Activated T-helper 1 cell treated with anti-CD3 and anti-CD28 coated beads, Interleukin-12 subunit alpha, Interleukin-12 subunit beta, Interleukin-2, Interleukin-4 antibody, amounts not matched to agents 30 ng/mL and 10 ng/mL and 1 ng/mL, durations not matched to agents 14 hours and 24 hours and 36 hours (primary cell): ENCODE data around the gene MMP24OS. TPM values are rescaled to one million over a fixed set of nuclear protein-coding genes. Genes with fewer than 3 reads are reported as not detected.
A peak's percentile ranks its signal among the peaks of the same experiment; 100 is the strongest.

Experiments
- DNase-seq: peaks from one replicate; pipeline ENCODE4 v3.0.0; 2021; ENCODE audit warnings: low spot score
- H3K27ac Mint-ChIP-seq: one replicate; pipeline ENCODE4 v1.8.0; 2021; ENCODE audit warnings: mild to moderate bottlenecking, mixed read lengths
- H3K27me3 Mint-ChIP-seq: one replicate; pipeline ENCODE4 v1.8.0; 2022; ENCODE audit warnings: mild to moderate bottlenecking, moderate library complexity, mixed read lengths; ENCODE audit not compliant: insufficient read depth
- H3K36me3 Mint-ChIP-seq: one replicate; pipeline ENCODE4 v1.8.0; 2021; ENCODE audit warnings: low read depth, mixed read lengths
- H3K4me1 Mint-ChIP-seq: one replicate; pipeline ENCODE4 v1.8.0; 2021; ENCODE audit warnings: low read depth, mixed read lengths
- H3K4me3 Mint-ChIP-seq: one replicate; pipeline ENCODE4 v1.8.0; 2021; ENCODE audit warnings: mild to moderate bottlenecking, moderate library complexity, mixed read lengths
- H3K9me3 Mint-ChIP-seq: one replicate; pipeline ENCODE4 v1.8.0; 2021; ENCODE audit warnings: mixed read lengths
- intact Hi-C: fragments of 100-400 bp; cut with micrococcal nuclease; formaldehyde crosslinking; loops from one replicate; pipeline ENCODE4 v1.15.1; 2024
- total RNA-seq: library from RNA; stranded (reverse); gene quantifications from 2 replicates; pipeline ENCODE4 v1.2.3, GENCODE V29; 2022

MMP24OS gene
- total RNA-seq, 1 donor from 2014 or later = 25.0 TPM

DNA sequence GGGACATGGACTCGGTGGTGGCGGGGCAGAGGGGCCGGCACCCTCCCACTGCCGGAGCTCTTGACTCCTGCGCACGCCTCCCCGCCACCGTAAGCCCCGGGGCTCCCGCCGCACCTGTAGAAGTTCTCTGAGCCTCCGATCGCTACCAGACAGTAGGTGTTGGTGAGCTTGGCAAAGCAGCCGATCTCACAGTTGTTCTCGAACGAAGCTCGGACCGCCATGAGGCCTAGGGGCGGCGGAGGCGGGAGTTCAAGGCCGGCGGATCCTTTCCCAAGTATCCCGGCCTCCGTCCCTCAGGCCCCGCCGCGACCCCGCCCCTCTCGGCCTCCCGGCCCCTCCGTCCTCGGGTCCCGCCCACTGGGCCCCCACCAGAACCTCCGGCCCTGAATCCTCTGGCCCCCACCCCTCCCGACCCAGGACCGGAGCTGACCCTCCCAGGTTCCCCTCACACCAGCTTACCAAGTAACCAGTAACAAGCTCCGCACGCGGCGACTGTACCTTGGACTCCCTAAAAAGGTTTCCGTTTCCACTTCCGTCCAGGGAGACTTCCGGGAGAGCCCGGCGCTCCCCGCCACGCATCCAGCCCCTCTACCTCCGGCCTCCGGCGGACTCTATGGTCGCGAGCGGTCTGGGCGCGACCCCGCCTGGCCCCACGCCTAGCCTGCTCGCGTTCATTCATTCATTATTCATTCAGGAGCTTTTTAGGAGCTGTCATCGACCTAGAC, 6.5 kb upstream of the MMP24OS start, which contains the start of gene EIF6:
Gene EIF6 (minus strand): TSS at position 506 of the 725 bp plus-strand sequence. CDS start 285 bp downstream, at position 221.
- Mint-ChIP-seq H3K4me3 (peak within 1 kb of the TSS; percentile 93), H3K9me3 (no peaks in the 10 kb centered on the region), H3K36me3 (peaks cover 29% of the 10 kb centered on the region), H3K27ac (peak within 1 kb of the TSS; percentile 95), H3K4me1 (peaks cover 28% of the 10 kb centered on the region), H3K27me3 (peaks cover 2% of the 10 kb centered on the region)
- peak; percentile 73 for DNase-seq
- intact Hi-C loops = loop anchor here (1.0 to 5.0 kb wide), 4 partner anchors 192 to 668 kb away; partner anchors contain the start of genes ERGIC3, SCAND1 and TRPC4AP

GRCh38 chr20:35283441-35284266, 5.7 kb upstream of the MMP24OS start:
- DNase-seq = no peak
- peaks cover 2% of the 10 kb centered on the region for H3K27me3 Mint-ChIP-seq
- H3K4me3 Mint-ChIP-seq = peak overlapping the region; percentile 93
- H3K36me3 Mint-ChIP-seq = peaks cover 34% of the 10 kb centered on the region
- H3K4me1 Mint-ChIP-seq = peaks cover 31% of the 10 kb centered on the region
- H3K9me3 Mint-ChIP-seq = no peaks in the 10 kb centered on the region
- H3K27ac Mint-ChIP-seq = peak overlapping the region; percentile 82
- intact Hi-C loops = loop anchor here (1.0 to 5.0 kb wide), 5 partner anchors 136 to 669 kb away; partner anchors contain the start of genes EDEM2, ERGIC3, SCAND1 and TRPC4AP

GRCh38 chr20:35281506-35282101, 3.7 kb upstream of the MMP24OS start:
- no peak for DNase-seq
- intact Hi-C loops = loop anchor here (5.0 kb wide), 2 partner anchors 261 to 671 kb away; partner anchors contain the start of genes ERGIC3 and SCAND1
- H3K4me1 Mint-ChIP-seq = peaks cover 42% of the 10 kb centered on the region
- H3K27me3 Mint-ChIP-seq = no peaks in the 10 kb centered on the region
- H3K27ac Mint-ChIP-seq = no peak overlapping the region
- peaks cover 40% of the 10 kb centered on the region for H3K36me3 Mint-ChIP-seq
- no peaks in the 10 kb centered on the region for H3K9me3 Mint-ChIP-seq
- H3K4me3 Mint-ChIP-seq = no peak overlapping the region

DNA sequence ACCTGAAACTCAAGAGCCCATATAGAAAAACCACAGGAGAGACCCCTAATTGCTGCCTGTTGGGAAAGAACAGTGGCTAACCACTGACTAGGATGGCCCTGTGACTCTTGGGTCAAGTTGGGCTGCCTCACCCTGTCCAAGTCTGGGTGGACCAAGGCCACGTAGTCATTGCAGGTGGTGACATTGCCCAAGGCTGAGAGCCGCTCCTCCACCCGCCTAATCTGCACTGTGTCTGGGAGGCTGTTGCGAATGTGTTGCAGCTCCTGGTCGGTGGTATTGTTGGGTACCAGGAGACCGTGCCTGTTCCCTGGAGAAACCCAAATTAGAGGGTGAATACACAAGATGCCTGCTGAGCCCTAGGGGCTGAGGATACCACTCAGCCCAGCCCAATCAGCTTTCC, 2.6 kb upstream of the MMP24OS start:
- Mint-ChIP-seq H3K27ac (no peak overlapping the region), H3K4me3 (no peak overlapping the region), H3K9me3 (no peaks in the 10 kb centered on the region), H3K27me3 (no peaks in the 10 kb centered on the region), H3K36me3 (peaks cover 45% of the 10 kb centered on the region), H3K4me1 (peaks cover 34% of the 10 kb centered on the region)
- intact Hi-C loops = loop anchor here (5.0 kb wide), 2 partner anchors 262 to 672 kb away; partner anchors contain the start of genes ERGIC3 and SCAND1
- no peak for DNase-seq

- intact Hi-C loops = loop anchor here (5.0 to 10.0 kb wide), 5 partner anchors 263 to 673 kb away; partner anchors contain the start of genes ERGIC3, GGT7, GSS and MYH7B
Observed at GRCh38 chr20:35279533-35280174, 1.7 kb upstream of the MMP24OS start.

DNA sequence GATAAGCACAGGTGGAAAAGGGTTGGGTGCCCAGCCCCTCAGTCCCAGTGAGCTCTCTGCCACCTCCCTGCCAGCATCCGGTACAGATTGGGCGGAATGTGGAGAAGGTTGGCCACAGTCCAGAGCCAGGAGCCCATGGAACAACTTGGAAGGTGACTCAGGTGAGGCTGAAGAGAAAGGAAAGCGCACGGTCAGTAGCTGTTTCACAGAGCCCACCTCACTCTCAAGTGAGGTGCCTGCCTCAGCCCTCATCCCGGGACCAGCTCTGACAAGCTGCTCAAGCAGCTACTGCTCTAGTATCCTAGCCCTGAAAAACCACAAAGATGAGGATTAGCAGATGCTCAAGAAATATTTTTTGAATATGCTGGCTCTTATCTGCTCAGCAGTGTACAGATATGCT, 1.1 kb upstream of the MMP24OS start:
- Mint-ChIP-seq H3K27me3 (no peaks in the 10 kb centered on the region), H3K4me1 (peaks cover 28% of the 10 kb centered on the region), H3K27ac (peak overlapping the region; percentile 62), H3K4me3 (peak overlapping the region; percentile 79), H3K9me3 (no peaks in the 10 kb centered on the region), H3K36me3 (peaks cover 39% of the 10 kb centered on the region)
- intact Hi-C loops = loop anchor here (5.0 to 10.0 kb wide), 3 partner anchors 324 to 574 kb away; partner anchors contain the start of genes GGT7, GSS, MYH7B and TP53INP2
- no peak for DNase-seq

More at GRCh38 chr20:35279533-35280174, 1.7 kb upstream of the MMP24OS start:
- peak overlapping the region; percentile 62 for H3K27ac Mint-ChIP-seq
- no peak for DNase-seq
- H3K36me3 Mint-ChIP-seq = peaks cover 40% of the 10 kb centered on the region
- no peaks in the 10 kb centered on the region for H3K27me3 Mint-ChIP-seq
- H3K9me3 Mint-ChIP-seq = no peaks in the 10 kb centered on the region
- no peak overlapping the region for H3K4me3 Mint-ChIP-seq
- H3K4me1 Mint-ChIP-seq = peaks cover 29% of the 10 kb centered on the region

DNA sequence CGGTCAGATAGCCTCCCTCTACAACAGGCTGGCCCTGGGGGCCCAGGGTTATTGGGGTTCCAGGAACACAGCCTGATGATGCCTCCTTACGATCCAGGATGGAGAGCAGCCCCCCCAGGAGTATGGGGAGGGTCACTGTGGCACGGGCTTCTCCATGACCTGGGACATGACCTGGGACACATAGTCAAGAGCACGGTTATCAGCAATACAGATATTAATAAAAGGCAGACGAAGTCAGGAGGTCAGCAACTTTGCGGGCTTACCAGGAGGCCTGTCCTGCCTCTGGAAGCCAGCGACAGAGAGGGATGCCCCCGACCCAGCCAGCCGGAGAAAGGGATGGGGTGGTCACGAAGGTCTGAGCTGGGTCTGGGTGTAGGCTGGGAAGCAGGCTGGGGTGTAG, 795 bp downstream of the MMP24OS start:
- H3K4me3 Mint-ChIP-seq = peak overlapping the region; percentile 98
- peaks cover 15% of the 10 kb centered on the region for H3K4me1 Mint-ChIP-seq
- H3K27me3 Mint-ChIP-seq = no peaks in the 10 kb centered on the region
- intact Hi-C loops = loop anchor here (1.0 to 10.0 kb wide), 7 partner anchors 25 to 572 kb away; partner anchors contain the start of genes EDEM2, GGT7, GSS and MYH7B
- H3K9me3 Mint-ChIP-seq = no peaks in the 10 kb centered on the region
- DNase-seq = no peak
- H3K36me3 Mint-ChIP-seq = peaks cover 27% of the 10 kb centered on the region
- H3K27ac Mint-ChIP-seq = peak overlapping the region; percentile 99

GRCh38 chr20:35276408-35276807, 1.5 kb downstream of the MMP24OS start:
- Mint-ChIP-seq H3K27me3 (no peaks in the 10 kb centered on the region), H3K4me1 (peaks cover 14% of the 10 kb centered on the region), H3K36me3 (peaks cover 26% of the 10 kb centered on the region), H3K9me3 (no peaks in the 10 kb centered on the region), H3K27ac (peak overlapping the region; percentile 99), H3K4me3 (peak overlapping the region; percentile 98)
- no peak for DNase-seq
- intact Hi-C loops = loop anchor here (2.0 to 10.0 kb wide), 6 partner anchors 68 to 572 kb away; partner anchors contain the start of genes EDEM2, GGT7, GSS and MYH7B

DNA sequence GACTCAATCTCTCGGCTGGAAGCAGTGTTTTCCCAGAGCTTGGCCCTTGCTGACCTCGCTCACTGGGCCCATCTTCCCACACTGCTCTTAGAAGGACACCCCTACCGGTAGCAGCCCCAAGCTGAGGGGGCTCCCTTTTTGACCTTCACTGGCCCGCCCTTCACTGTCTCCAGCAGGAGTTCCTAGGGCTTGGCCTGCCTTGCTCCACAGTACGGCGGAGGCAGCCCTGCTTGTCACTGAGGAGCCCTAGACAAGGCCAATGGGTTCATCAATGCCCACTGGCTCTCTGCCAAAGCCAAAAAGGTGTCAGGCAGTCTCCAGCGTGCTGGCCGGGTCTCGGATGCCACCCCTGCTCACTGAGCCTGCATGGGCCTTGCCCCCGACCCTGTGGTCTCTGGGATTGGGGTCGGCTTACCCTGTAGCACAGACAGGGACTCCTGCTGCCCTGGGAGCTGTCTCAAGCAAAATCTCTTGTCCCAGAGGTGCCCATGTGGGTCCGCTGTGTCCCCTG, 2.1 kb downstream of the MMP24OS start:
- Mint-ChIP-seq H3K9me3 (no peaks in the 10 kb centered on the region), H3K27me3 (no peaks in the 10 kb centered on the region), H3K4me3 (peak overlapping the region; percentile 98), H3K36me3 (peaks cover 30% of the 10 kb centered on the region), H3K4me1 (peaks cover 14% of the 10 kb centered on the region), H3K27ac (peak overlapping the region; percentile 48)
- no peak for DNase-seq
- intact Hi-C loops = loop anchor here (2.0 to 10.0 kb wide), 6 partner anchors 67 to 571 kb away; partner anchors contain the start of genes EDEM2, GGT7, GSS and MYH7B

- intact Hi-C loops = loop anchor here (5.0 to 10.0 kb wide), 3 partner anchors 320 to 570 kb away; partner anchors contain the start of genes GGT7, GSS, MYH7B and TP53INP2
- no peak overlapping the region for H3K4me3 Mint-ChIP-seq
- no peak overlapping the region for H3K27ac Mint-ChIP-seq
- H3K36me3 Mint-ChIP-seq = peaks cover 25% of the 10 kb centered on the region
- no peak for DNase-seq
- peaks cover 14% of the 10 kb centered on the region for H3K4me1 Mint-ChIP-seq
- no peaks in the 10 kb centered on the region for H3K27me3 Mint-ChIP-seq
- H3K9me3 Mint-ChIP-seq = no peaks in the 10 kb centered on the region
Observed at GRCh38 chr20:35274172-35275092, 3.5 kb downstream of the MMP24OS start.
